Epithelial cell of esophagus (primary cell): ENCODE measurements around the gene FXYD5.
"Not testable (repeated sequence)": the region's sequence is repeated elsewhere in the genome, so short reads cannot be mapped to it uniquely, and the experiment has no call there.

ENCODE experiments used
- DNase-seq: peaks from one replicate; pipeline ENCODE4 v3.0.0; 2010; ENCODE audit warnings: low read depth
- H3K4me3 ChIP-seq: 2 replicates; pipeline ENCODE4 v1.5.1; 2011; ENCODE audit warnings: mild to moderate bottlenecking, low read length, control low read depth
- TF ChIP-seq, protein P1 (sequence below): IDR thresholded peaks from 2 replicates; pipeline ENCODE4 v1.5.1; 2011; ENCODE audit warnings: low read depth, mild to moderate bottlenecking, low read length, control low read depth, inconsistent platforms; ENCODE audit not compliant: insufficient read depth; ENCODE audit errors: missing control alignments

FXYD5 gene

GRCh38 chr19:35151273-35152065 is 3.1 kb upstream of the FXYD5 start:
- H3K4me3 ChIP-seq: no peak overlapping the region
- TF ChIP-seq, protein P1, sequence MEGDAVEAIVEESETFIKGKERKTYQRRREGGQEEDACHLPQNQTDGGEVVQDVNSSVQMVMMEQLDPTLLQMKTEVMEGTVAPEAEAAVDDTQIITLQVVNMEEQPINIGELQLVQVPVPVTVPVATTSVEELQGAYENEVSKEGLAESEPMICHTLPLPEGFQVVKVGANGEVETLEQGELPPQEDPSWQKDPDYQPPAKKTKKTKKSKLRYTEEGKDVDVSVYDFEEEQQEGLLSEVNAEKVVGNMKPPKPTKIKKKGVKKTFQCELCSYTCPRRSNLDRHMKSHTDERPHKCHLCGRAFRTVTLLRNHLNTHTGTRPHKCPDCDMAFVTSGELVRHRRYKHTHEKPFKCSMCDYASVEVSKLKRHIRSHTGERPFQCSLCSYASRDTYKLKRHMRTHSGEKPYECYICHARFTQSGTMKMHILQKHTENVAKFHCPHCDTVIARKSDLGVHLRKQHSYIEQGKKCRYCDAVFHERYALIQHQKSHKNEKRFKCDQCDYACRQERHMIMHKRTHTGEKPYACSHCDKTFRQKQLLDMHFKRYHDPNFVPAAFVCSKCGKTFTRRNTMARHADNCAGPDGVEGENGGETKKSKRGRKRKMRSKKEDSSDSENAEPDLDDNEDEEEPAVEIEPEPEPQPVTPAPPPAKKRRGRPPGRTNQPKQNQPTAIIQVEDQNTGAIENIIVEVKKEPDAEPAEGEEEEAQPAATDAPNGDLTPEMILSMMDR: no peak
- no peak for DNase-seq

- DNase-seq, H3K4me3 ChIP-seq: not testable (repeated sequence)
These were observed 1.4 kb upstream of the FXYD5 start for GRCh38 chr19:35153129-35153522.

GRCh38 chr19:35153701-35154524 is 622 bp upstream of the FXYD5 start:
- DNase-seq: peak; percentile 49
- peak overlapping the region; percentile 78 for H3K4me3 ChIP-seq
- TF ChIP-seq, protein P1: peak; percentile 51

GRCh38 chr19:35155441-35155840 is 906 bp downstream of the FXYD5 start:
- DNase-seq: no peak
- H3K4me3 ChIP-seq: peak overlapping the region; percentile 78
- TF ChIP-seq, protein P1: no peak

DNA sequence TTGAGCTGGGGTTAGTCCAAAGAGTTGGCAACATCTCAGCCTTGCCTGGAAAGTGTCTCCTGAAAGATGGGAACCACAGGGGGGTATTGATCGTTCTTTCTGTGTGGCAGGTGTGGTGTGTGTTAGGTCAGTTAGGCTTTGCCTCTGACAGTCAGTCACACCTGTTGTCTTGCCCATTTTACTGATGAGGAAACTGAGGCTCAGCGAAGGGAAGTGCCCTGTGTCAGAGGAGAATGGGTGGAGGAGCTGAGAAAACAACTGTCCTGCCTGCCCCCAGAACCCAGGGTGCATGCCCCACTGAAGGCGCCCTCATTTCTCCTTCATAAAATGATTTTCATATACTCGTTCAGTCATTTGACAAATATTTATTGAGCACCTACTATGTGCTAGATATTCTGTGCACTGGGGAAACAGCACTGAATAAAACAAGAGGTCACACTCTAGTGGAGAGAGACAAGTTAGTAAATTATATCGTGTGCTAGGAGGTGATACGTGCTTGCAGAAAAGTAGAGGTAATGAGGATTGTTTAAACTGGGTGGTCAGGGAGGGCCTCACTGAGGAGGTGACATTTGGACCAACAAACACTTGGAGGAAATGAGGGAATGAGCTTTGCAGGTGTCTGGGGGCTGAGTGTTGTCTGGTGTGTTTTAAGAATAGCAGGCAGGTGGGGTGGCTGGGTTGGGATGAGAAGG is 1.6 kb downstream of the FXYD5 start:
- TF ChIP-seq, protein P1: no peak
- H3K4me3 ChIP-seq: no peak overlapping the region
- DNase-seq: no peak

- no peak for DNase-seq
- no peak overlapping the region for H3K4me3 ChIP-seq
- TF ChIP-seq, protein P1: no peak
These were observed 2.1 kb downstream of the FXYD5 start for GRCh38 chr19:35156673-35157014.

- TF ChIP-seq, protein P1: no peak
- no peak for DNase-seq
These were observed 2.9 kb downstream of the FXYD5 start for GRCh38 chr19:35157431-35157830.

More at GRCh38 chr19:35157431-35157830, 2.9 kb downstream of the FXYD5 start:
- no peak overlapping the region for H3K4me3 ChIP-seq
